ENCODE results near the gene IGLON5. TPM values are rescaled to one million over a fixed set of nuclear protein-coding genes. Genes with fewer than 3 reads are reported as not detected.

IGLON5 gene
- total RNA-seq, 4 donors from 2014 or later: not detected

- Histone ChIP-seq H3K27ac (peak overlapping the region; percentile 86 to 99 (median 98)), H3K27me3 (no peaks in the 10 kb centered on the region), H3K36me3 (no peaks in the 10 kb centered on the region), H3K4me1 (peaks cover 29 to 58% (median 41%) of the 10 kb centered on the region in 3 donors), H3K9me3 (no peaks in the 10 kb centered on the region), H3K4me3 (peak overlapping the region; percentile 75 to 88 (median 82))
- WGBS, 2 donors: 0% methylated on average over 35 to 37 of the region's 54 CpGs
- TF ChIP-seq POLR2A (IDR thresholded peaks at IDR 0.05) (peak in 3 of 4 donors; percentile 70 to 95 (median 94)), CTCF (IDR thresholded peaks at IDR 0.05) (no peak)
- DNase-seq: peak; percentile 85
- intact Hi-C loops (cut with DNase I): no loop called here
Measured at GRCh38 chr19:51366389-51367254, 55.2 kb downstream of the IGLON5 start.

DNA sequence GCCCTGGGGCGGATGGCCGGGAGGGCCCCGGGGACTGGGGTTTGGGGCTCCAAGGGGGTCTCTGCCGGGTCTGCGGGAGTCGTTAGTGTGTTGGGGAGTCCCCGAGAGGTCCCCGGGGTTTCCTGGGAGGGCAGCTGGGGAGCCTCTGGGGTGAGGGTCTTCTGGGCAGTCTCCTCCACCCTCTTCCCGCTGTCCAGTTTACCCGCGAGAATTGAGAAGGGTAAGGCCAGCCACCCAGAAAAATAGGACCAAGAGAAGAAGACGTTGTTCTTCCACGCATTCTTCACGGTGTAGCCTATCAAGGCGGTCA is 55.8 kb downstream of the IGLON5 start:
- intact Hi-C loops (cut with DNase I): no loop called here
- H3K4me1 ChIP-seq: peaks cover 27 to 57% (median 40%) of the 10 kb centered on the region in 3 donors
- no peaks in the 10 kb centered on the region for H3K9me3 ChIP-seq
- H3K27ac ChIP-seq: peak overlapping the region; percentile 86 to 99 (median 98)
- TF ChIP-seq POLR2A (IDR thresholded peaks at IDR 0.05): peak in 3 of 4 donors; percentile 83 to 94 (median 92)
- no peak for TF ChIP-seq CTCF (IDR thresholded peaks at IDR 0.05)
- WGBS, 2 donors: 0 to 3% methylated on average over 5 to 9 of the region's 15 CpGs
- no peaks in the 10 kb centered on the region for H3K36me3 ChIP-seq
- peak overlapping the region; percentile 75 to 88 (median 82) for H3K4me3 ChIP-seq
- DNase-seq: no peak
- H3K27me3 ChIP-seq: no peaks in the 10 kb centered on the region

- no peaks in the 10 kb centered on the region for H3K36me3 ChIP-seq
- H3K4me3 ChIP-seq: peak overlapping the region; percentile 75 to 88 (median 82)
- 0% methylated on average over 11 to 22 of the region's 64 CpGs for WGBS, 2 donors
- H3K9me3 ChIP-seq: no peaks in the 10 kb centered on the region
- TF ChIP-seq POLR2A (IDR thresholded peaks at IDR 0.05) (no peak), CTCF (IDR thresholded peaks at IDR 0.05) (no peak)
- peak; percentile 92 for DNase-seq
- H3K4me1 ChIP-seq: peaks cover 22 to 51% (median 34%) of the 10 kb centered on the region in 3 donors
- intact Hi-C loops (cut with DNase I): no loop called here
- H3K27ac ChIP-seq: peak overlapping the region; percentile 86 to 99 (median 98)
- H3K27me3 ChIP-seq: no peaks in the 10 kb centered on the region
Measured at GRCh38 chr19:51367565-51368365, 56.3 kb downstream of the IGLON5 start.

GRCh38 chr19:51368366-51369282 is 57.2 kb downstream of the IGLON5 start, which contains the start of gene CLDND2:
TSS of gene CLDND2 (minus strand) at chr19:51369003. CDS start at chr19:51368577, 426 bp downstream.
- 76 to 79% methylated on average over 13 to 14 of the region's 23 CpGs for WGBS, 2 donors
- H3K27ac ChIP-seq: peak within 1 kb of the TSS; percentile 76 to 99 (median 98)
- peak within 1 kb of the TSS; percentile 75 to 88 (median 82) for H3K4me3 ChIP-seq
- DNase-seq: no peak
- H3K36me3 ChIP-seq: no peaks in the 10 kb centered on the region
- peaks cover 22 to 42% (median 27%) of the 10 kb centered on the region in 3 donors for H3K4me1 ChIP-seq
- intact Hi-C loops (cut with DNase I): no loop called here
- H3K9me3 ChIP-seq: no peaks in the 10 kb centered on the region
- H3K27me3 ChIP-seq: no peaks in the 10 kb centered on the region
- TF ChIP-seq POLR2A (IDR thresholded peaks at IDR 0.05): no peak
- no peak for TF ChIP-seq CTCF (IDR thresholded peaks at IDR 0.05)
